Loucy (cell line): Measurements from ENCODE around the gene IQCF5.

Experiments used
- H2AFZ ChIP-seq: fragments of 200-600 bp; sonication (generic); 2 replicates; pipeline ENCODE4 v1.6.0; 2016; ENCODE audit warnings: antibody characterized with exemption, mild to moderate bottlenecking, low read length, moderate library complexity
- H3F3A ChIP-seq: fragments of 200-600 bp; 2 replicates; pipeline ENCODE4 v1.6.0; 2016; ENCODE audit warnings: antibody characterized with exemption, low read depth, mild to moderate bottlenecking
- H3K27me3 ChIP-seq: fragments of 200-600 bp; sonication (generic); 2 replicates; pipeline ENCODE4 v1.6.1; 2014; ENCODE audit warnings: low read length, mild to moderate bottlenecking; ENCODE audit not compliant: insufficient read depth, poor library complexity, severe bottlenecking
- H3K36me3 ChIP-seq: fragments of 200-600 bp; sonication (generic); 2 replicates; pipeline ENCODE4 v1.6.1; 2016; ENCODE audit warnings: low read length; ENCODE audit not compliant: insufficient read depth
- H3K4me1 ChIP-seq: fragments of 200-600 bp; sonication (generic); 2 replicates; pipeline ENCODE4 v1.5.1; 2014; ENCODE audit warnings: low read length, mild to moderate bottlenecking; ENCODE audit not compliant: insufficient read depth, poor library complexity, severe bottlenecking
- H3K4me2 ChIP-seq: fragments of 200-600 bp; sonication (generic); 2 replicates; pipeline ENCODE4 v1.6.0; 2014; ENCODE audit warnings: antibody characterized with exemption, low read length, low read depth, mild to moderate bottlenecking; ENCODE audit not compliant: poor library complexity, severe bottlenecking
- H3K4me3 ChIP-seq: fragments of 200-600 bp; sonication (generic); 2 replicates; pipeline ENCODE4 v1.5.1; 2014; ENCODE audit warnings: low read length, mild to moderate bottlenecking, mixed read lengths; ENCODE audit not compliant: poor library complexity, severe bottlenecking
- H3K79me2 ChIP-seq: fragments of 200-600 bp; sonication (generic); 2 replicates; pipeline ENCODE4 v1.6.1; 2014; ENCODE audit warnings: low read length; ENCODE audit not compliant: insufficient read depth
- H3K9ac ChIP-seq: fragments of 200-600 bp; sonication (generic); 2 replicates; pipeline ENCODE4 v1.6.0; 2014; ENCODE audit warnings: mild to moderate bottlenecking, low read depth, low read length, moderate library complexity; ENCODE audit not compliant: poor library complexity, severe bottlenecking
- H3K9me2 ChIP-seq: fragments of 200-600 bp; sonication (generic); replicated peaks from 2 replicates; pipeline ENCODE4 v1.6.1; 2016; ENCODE audit warnings: low read depth, low read length, mixed read lengths
- H3K9me3 ChIP-seq: fragments of 200-600 bp; sonication (generic); 2 replicates; pipeline ENCODE4 v1.6.1; 2014; ENCODE audit warnings: mild to moderate bottlenecking, antibody characterized with exemption, low read length, low read depth; ENCODE audit not compliant: insufficient read depth
- H4K20me1 ChIP-seq: fragments of 200-600 bp; sonication (generic); 2 replicates; pipeline ENCODE4 v1.6.0; 2014; ENCODE audit warnings: antibody characterized with exemption, low read length, mild to moderate bottlenecking; ENCODE audit not compliant: insufficient read depth, poor library complexity, severe bottlenecking
- EZH2phosphoT487 ChIP-seq: fragments of 200-600 bp; IDR thresholded peaks from 2 replicates; pipeline ENCODE4 v1.6.1; 2018; ENCODE audit warnings: antibody characterized with exemption, mild to moderate bottlenecking, moderate library complexity, borderline replicate concordance
- TF ChIP-seq, protein P1 (sequence below): fragments of 200-600 bp; sonication (generic); conservative IDR thresholded peaks from 2 replicates; pipeline ENCODE4 v1.5.1; 2014; ENCODE audit warnings: mild to moderate bottlenecking, antibody characterized with exemption, low read length

The IQCF5 gene

DNA sequence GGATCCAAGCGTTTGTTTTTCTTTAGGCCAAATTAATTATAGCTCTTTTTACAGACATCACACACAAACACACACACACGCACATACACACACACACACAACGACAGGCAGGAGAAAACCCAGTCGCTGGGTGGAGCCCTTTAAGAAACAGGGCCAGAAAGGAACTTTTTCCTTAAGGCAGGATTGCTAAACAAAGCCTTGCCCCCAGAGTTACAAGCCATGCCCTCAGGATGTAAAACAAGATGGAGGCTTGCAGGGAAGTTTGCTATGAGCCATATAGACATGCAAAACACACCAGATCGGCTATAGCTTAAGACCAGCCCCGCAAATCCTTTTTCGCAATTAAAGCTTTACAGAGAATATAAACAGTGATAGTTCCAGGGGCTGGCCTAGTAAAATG lies 30.3 kb downstream of the IQCF5 start:
- Histone ChIP-seq H3K4me3 (no peak overlapping the region), H4K20me1 (no peaks in the 10 kb centered on the region), H3K27me3 (no peaks in the 10 kb centered on the region), H3F3A (no peaks in the 10 kb centered on the region), H3K36me3 (no peaks in the 10 kb centered on the region), H2AFZ (no peak overlapping the region), H3K9me3 (peaks cover 7% of the 10 kb centered on the region; the same call in 1 of the 2 replicates), H3K79me2 (no peaks in the 10 kb centered on the region), H3K9me2 (no peaks in the 10 kb centered on the region), H3K4me2 (no peak overlapping the region), H3K4me1 (no peaks in the 10 kb centered on the region), H3K9ac (no peak overlapping the region)
- no peak for TF ChIP-seq EZH2phosphoT487
- TF ChIP-seq, protein P1, sequence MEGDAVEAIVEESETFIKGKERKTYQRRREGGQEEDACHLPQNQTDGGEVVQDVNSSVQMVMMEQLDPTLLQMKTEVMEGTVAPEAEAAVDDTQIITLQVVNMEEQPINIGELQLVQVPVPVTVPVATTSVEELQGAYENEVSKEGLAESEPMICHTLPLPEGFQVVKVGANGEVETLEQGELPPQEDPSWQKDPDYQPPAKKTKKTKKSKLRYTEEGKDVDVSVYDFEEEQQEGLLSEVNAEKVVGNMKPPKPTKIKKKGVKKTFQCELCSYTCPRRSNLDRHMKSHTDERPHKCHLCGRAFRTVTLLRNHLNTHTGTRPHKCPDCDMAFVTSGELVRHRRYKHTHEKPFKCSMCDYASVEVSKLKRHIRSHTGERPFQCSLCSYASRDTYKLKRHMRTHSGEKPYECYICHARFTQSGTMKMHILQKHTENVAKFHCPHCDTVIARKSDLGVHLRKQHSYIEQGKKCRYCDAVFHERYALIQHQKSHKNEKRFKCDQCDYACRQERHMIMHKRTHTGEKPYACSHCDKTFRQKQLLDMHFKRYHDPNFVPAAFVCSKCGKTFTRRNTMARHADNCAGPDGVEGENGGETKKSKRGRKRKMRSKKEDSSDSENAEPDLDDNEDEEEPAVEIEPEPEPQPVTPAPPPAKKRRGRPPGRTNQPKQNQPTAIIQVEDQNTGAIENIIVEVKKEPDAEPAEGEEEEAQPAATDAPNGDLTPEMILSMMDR = no peak

DNA sequence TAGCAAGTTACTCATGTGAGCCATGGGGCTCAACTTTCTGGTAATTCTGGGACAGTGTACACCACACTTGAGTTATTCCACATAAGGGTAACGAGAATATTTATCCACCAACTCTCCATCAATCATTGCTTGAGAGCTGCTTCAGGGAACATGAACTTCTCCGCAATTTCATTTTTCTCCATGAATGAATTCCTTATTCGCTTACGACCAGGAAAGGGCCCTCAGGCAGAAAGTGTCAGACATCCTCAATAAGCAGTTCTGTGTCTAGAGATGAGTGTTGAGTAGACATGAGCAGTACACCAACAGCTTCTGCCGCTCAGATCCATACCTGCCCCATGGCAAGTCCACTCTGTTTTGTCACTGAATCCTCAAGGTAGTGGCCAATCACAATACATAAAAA lies 38.8 kb downstream of the IQCF5 start:
- peaks cover 5% of the 10 kb centered on the region for H3K27me3 ChIP-seq
- 0 out of 2 replicates have a peak, but pooled peaks cover 5% of the 10 kb centered on the region for H3K9me3 ChIP-seq
- no peaks in the 10 kb centered on the region for H3F3A ChIP-seq
- H3K9me2 ChIP-seq = no peaks in the 10 kb centered on the region
- H3K36me3 ChIP-seq = no peaks in the 10 kb centered on the region
- no peaks in the 10 kb centered on the region for H4K20me1 ChIP-seq
- no peak overlapping the region for H3K9ac ChIP-seq
- no peak overlapping the region for H3K4me2 ChIP-seq
- H3K79me2 ChIP-seq = no peaks in the 10 kb centered on the region
- TF ChIP-seq, protein P1 = no peak
- TF ChIP-seq EZH2phosphoT487 = no peak
- H3K4me1 ChIP-seq = no peaks in the 10 kb centered on the region
- H3K4me3 ChIP-seq = no peak overlapping the region
- no peak overlapping the region for H2AFZ ChIP-seq

DNA sequence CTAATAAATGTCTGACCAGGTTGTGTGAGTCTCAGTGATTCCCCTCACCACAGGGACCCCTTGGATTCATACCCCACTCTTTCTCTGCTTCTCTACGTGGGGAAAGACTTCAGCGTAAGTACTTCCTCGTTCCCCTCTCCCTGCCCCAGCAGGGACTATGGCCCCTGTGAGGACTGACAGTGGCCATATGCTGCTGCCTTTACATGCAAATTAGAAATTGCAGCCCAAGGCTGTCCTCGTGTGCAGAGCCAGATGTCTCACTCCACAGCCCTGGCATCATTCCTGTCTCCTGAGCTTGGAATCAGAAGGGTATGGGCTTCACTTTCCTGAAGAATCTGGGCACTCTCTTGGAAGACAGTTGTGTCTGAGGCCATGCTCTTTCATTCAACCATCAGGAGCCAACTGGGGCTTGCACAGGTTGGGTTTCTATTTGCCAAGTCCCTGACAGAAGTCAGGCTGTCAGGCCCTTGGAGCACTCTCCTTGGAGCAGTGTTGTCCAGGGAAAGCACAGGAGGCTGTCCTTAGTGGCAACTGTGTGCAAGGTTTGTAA lies 44.5 kb downstream of the IQCF5 start:
- TF ChIP-seq EZH2phosphoT487 = no peak
- TF ChIP-seq, protein P1 = no peak
- no peaks in the 10 kb centered on the region for H4K20me1 ChIP-seq

More for the DNA sequence above, 44.5 kb downstream of the IQCF5 start:
- no peak overlapping the region for H3K4me3 ChIP-seq
- no peaks in the 10 kb centered on the region for H3K36me3 ChIP-seq
- H3K4me2 ChIP-seq = no peak overlapping the region
- H2AFZ ChIP-seq = no peak overlapping the region
- H3K9me3 ChIP-seq = peaks cover 5% of the 10 kb centered on the region; the same call in 1 of the 2 replicates
- no peaks in the 10 kb centered on the region for H3K27me3 ChIP-seq
- no peaks in the 10 kb centered on the region for H3F3A ChIP-seq
- no peak overlapping the region for H3K9ac ChIP-seq
- no peaks in the 10 kb centered on the region for H3K79me2 ChIP-seq
- no peaks in the 10 kb centered on the region for H3K4me1 ChIP-seq
- no peaks in the 10 kb centered on the region for H3K9me2 ChIP-seq
